HG02678 (cell line): Measurements from ENCODE around the gene MED6.

ENCODE experiments used
- ATAC-seq: cut with Tn5 transposase; IDR thresholded peaks from one replicate; pipeline ENCODE4 v1.9.1; 2021; ENCODE audit warnings: mild to moderate bottlenecking, moderate library complexity; ENCODE audit not compliant: unreplicated experiment

Gene MED6, protein sequence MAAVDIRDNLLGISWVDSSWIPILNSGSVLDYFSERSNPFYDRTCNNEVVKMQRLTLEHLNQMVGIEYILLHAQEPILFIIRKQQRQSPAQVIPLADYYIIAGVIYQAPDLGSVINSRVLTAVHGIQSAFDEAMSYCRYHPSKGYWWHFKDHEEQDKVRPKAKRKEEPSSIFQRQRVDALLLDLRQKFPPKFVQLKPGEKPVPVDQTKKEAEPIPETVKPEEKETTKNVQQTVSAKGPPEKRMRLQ

DNA sequence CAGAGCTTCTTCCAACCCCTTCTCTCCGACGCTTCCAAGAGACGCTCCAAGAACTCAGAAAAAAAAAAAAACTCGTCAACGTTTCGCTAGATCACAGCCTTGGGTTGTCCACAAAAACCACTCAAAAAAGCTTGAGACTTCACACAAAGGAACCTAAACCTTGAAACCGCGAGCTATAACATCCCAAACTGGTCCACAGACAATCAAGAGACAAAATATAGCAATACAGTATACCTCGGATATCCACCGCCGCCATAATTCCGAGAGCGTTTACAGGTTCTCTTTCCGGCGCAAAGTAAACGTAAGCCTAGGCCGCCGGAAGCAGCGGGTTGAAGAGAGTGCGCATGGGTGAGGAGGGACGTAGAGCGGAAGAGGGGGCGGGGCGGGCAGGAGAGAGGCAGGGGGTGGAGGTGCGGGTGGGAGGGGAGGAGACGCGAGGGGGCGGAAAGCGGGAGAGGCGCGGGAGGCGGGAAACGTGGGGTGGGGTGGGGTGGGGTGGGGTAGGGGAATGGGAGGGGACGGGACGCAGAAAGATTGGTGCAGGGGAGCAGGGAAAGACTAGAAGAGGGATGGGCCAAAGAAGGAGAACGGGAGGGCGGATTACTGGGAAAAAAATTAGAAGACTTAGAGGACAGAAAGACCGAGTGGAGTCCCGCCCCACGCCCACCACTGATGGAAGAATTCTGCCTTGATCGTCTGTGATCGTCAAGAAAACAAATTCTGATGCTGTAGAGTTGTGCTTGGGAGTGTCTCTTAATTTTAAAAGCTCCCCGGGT lies at the start of gene MED6:
Gene MED6, minus strand, starts transcription at position 274 of the 776 bp plus-strand sequence. Its CDS starts 18 bp downstream, at position 256.
- peak; percentile 88 for ATAC-seq

DNA sequence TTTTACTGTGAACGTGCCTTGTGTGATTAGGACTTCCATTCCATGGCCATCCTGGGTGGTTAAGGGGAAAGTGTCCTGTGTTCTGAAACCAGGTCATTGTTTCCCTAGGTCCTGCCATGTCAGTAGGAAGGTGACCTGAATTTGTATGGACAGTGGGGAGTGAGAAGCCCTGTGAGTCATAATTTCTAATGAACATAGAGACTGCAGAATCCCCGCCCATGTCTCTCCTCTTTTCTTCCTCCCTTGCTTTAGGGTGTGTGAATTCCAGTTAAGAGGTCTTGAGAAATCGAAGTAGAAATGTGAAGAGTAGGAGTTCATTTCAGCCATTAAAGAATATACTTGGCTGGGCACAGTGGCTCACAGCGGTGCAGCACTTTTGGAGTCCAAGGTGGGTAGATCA lies 49.3 kb upstream of the MED6 start:
- no peak for ATAC-seq

DNA sequence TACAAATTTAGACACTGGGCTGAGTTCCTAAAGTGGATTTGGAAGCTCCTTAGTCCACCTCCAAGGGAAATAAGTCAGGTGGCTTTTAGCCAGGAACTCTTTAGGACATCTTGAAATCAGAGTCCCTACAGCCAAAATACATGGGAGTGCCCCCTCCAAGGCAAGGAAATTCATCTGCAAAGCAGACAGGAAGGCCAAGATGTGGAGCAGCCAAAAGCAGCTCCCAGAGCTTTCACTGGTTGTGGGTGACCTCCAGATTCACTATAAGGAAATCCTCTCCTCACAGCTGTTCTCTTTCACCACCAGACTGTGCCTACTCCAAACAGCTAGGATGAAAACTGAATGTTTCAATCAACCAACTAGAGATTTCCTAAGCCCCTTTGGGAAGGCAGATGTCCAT lies 47.9 kb upstream of the MED6 start:
- no peak for ATAC-seq

DNA sequence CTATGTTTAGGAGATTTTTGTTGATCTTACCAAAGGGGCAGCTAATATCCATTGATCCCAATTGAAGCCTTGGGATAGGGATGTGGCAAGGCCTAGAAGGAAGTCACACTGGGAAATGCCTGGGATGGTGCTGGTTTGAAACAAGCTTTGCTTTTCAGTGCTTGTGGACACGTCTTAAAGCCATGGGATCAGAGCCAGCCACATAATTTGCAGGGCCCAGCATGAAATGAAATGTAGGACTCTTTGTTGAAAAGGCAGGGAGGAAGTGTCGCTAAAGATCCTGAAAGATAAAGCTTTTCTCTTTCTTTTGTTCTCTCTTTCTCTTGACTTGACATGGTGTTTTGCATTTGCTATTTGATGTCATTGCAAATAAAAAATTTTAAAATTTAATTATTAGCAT lies 46.2 kb upstream of the MED6 start:
- no peak for ATAC-seq

DNA sequence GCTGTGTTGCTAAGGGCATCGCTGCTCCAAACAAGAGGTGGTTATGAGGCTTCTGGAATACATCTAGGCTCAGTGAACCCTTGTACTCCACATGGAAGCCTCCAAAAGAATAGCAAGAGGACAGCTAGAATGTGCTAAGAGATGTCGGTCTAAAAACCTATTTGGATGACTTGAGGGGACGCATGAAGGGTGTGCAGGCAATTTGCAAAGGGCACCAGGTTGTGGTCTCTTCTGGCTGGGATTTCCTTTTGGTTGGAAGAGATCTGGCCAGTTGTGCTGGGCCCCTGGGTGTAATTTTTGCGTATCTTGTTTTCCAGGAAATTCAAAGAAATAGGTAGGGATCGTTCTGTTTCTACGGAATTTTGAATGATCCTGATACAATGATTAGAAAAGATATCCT lies 45.4 kb upstream of the MED6 start:
- ATAC-seq = no peak

DNA sequence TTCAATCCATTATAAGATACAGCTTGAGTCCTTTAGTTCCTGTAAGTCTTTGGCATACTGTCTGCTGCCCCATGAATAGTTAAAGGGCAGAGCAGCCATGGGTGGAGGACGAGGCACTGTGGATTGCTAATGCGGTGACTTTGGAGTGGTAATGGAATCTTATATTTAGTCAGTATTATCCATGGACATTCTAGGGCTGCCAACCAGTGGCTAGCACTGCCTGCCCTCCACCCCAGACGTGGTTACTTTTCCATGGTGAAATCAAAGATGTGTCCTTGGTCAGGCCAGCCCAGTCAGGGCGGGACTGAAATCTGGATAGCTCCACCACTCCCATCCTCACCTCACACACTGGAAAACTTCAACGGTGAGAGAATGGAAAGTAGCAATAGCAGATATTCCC lies 43.5 kb upstream of the MED6 start:
- no peak for ATAC-seq

DNA sequence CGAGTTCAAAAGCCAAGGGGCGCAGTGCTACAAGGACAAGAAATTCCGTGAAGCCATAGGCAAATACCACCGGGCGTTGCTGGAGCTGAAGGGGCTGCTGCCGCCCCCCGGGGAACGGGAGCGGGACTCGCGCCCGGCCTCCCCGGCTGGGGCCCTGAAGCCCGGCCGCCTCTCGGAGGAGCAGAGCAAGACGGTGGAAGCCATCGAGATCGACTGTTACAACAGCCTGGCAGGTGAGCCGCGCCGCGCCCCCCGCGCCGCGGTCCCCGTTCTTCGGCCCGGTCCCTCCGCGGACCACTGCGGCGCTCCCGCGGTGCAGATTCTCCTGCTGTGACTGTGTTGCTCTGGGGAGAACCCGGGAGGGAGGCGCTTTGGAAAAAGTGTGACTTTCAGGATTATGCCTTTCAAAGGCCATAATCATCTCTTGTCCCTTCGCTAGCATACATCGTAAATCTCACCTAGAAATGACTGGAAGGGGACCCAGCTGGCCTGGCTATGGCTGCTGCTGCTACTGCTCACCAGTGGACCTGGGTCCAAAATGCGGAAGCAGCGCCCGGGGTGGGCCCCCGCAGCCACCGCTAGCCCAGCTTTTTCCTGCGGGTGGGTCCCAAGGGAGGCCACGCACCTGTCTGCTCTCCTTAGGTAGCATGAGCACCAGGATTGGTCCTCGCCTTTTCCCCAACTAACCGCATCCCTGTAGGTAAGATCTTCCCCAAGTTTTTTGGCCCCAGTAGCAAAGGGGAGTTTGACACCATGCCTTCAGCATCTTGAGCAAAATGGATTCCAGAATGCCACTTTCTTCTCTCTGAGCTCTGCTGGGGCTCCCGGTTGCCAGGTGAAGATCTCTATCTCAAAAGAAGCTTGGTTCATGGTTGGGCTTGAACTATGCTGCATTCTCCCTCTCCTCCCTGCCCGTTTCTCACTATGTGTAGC lies 42.1 kb upstream of the MED6 start:
- ATAC-seq = peak; percentile 31

DNA sequence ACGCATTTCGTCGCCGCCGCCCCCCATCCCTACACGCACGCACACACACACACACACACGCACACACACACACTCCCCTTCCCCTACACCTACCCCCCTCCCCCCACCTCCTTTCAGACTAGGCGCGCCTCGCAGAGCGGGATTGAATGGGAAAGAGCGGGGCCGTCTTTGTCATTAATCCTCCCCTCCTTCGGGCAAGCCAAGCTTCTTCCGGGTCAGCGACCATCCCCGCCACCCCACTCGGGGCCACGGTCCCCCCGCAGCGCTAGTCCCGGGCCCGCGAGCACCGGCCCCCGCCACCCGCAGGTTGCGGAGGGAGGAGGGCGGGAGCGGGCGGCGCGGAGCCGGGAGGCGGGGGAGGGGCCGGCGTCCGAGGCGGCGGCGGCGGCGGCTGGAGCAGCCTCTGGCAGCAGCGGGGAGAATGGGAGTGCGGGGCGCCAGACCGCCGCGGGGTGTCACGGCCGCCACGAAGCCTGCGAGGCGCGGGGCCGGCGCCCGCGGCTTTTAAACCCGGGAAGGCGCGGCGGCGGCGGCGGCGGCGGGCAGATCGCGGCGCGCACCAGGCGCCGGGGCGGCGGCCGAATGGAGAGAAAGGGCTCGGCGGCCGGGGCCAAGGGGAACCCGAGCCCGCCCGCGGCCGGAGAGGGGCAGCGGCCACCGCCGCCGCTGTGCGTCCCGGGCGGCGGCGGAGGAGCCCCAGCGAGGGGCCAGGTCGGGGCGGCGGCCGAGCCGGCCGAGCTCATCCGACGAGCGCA lies 41.3 kb upstream of the MED6 start, which contains the start of gene TTC9:
Gene TTC9, plus strand, starts transcription at position 369 of the 755 bp plus-strand sequence. Its CDS starts 214 bp downstream, at position 583.
- no peak for ATAC-seq

DNA sequence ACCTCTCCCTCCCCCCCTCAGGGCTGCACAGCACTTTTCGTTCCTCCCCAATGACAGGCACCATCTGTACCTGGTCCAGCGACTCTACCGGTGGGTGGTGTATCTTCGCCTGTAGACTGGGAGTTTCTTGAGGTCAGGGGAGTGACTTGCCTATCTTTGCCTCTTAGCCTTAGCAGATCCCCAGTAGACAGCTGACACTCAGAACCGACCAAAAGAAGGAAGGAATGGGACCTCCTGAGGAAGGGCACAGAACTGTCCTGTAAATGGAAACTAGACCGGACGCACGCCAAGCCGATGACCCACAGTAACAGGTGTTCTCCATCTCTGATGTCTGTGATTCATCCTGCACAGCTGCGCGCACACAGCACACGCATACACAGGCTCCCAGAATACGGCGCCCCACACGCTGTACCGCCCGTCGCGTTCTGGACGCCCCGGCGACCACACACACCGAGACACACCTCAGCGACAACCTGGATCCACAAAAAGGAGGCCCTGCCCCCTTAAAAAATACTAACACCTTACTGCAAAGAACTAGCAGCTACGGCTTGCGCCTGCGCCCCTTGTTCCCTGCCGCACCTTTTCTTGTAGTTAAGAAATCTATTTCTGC lies 40.6 kb upstream of the MED6 start:
- ATAC-seq = peak; percentile 63

DNA sequence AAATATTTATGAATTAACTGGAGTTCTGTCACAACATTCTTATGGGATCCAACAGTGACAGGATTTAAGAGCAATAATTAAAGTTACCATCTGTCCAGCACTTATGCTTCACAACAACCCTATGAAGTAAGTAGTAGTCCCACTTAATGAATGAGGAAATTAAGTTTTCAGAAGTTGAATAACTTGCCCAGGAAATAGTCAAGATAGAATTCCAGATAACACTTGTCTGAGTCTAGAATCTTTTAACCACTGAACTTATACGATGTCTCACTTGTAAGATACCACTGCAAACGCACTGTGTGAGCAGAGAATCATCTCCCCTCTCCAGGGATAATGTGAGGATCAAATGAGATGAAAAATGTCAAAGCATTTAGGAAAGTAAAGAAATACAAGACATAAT lies 38.0 kb upstream of the MED6 start:
- no peak for ATAC-seq

DNA sequence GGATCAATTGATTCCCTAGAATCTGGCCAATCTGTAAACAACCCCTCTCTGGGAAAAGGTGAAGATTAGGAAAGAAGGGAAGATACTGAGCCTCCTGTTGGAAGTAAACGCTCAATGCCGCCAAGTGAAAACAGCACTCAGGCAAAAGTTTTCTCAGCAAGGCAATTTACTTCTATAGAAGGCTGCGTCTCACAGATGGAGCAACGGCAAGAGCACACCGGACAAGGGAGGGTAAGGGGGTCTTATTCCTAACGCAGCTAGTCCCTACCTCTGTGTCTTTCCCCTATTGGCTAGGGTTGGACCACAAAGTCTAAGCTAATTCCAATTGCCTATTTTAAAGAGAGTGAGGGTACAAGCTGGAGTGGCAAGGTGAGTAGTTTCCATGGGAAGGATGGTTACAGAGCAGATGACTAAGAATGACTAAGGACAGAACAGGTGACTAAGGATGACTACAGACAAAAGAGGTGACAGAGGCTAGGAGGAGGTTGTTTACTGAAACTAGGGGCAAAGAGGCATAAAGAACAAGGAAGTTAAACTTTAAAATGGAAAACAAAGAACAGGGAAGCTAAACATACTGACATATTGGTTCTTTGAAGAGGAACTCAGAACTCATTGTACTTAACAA lies 35.6 kb upstream of the MED6 start:
- ATAC-seq = no peak

DNA sequence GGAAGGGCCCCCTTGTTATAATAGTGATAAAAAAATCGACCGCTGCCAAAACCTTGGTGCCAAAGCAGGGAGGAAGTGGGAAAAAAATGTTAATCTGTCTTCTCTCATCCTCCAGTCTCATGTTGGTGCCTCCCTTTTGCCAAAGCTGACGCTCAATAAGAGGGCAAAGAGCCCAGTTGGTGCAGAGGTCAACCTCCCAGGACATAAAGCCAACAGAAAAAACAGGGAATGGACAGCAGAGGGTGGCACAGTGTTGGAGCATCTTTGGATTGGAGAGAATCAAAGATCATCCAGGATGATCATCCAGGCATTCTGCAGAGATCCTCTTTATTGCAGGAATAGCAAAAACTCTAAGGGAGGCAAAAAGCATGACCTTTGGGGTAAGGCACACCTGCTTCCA lies 31.5 kb upstream of the MED6 start:
- ATAC-seq = no peak

DNA sequence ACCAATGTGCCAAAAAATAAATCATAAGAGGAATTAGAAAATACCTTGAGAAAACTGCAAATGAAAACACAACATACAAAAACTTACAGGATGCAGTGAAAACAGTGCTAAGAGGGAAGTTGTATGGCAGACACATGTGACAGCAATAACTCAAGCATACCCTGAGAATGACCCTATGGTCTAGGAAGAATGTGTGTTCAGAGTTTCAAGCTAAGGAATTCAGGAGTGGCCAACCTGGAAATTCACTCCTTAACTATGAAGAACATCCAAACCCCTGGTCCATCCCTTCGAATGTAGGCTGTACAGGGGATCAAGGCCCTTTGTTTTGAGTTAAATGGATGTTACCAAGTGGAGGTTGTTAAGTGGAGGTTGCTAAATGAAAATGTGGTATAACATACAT lies 24.5 kb upstream of the MED6 start:
- ATAC-seq = no peak

DNA sequence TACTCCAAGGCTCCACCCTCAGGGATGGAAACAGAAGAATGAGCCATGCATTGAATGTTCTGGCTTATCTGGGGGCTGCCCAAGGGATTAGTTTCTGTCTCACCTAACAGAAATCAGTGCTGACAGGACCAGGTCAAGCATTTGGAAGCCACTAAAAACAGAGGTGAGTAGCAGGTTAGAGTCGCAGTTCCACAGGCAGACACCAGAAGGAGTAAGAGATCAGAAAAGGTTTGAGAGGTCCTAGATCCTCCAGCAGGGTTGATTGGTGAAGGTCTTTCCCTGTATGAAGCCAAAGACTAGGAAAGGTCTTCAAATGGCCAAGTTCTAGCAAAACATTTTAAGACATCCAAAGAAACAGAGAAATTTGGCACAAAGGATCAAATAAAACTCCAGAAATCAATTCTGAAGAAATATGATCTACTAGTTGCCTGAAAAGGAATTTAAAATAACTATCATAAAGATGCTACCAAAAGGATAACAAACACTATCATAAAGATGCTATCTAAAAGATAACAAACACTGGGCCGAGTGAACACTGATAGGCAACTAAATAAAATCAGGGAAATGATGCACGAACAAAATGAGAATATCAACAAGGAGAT lies 21.8 kb upstream of the MED6 start:
- no peak for ATAC-seq

DNA sequence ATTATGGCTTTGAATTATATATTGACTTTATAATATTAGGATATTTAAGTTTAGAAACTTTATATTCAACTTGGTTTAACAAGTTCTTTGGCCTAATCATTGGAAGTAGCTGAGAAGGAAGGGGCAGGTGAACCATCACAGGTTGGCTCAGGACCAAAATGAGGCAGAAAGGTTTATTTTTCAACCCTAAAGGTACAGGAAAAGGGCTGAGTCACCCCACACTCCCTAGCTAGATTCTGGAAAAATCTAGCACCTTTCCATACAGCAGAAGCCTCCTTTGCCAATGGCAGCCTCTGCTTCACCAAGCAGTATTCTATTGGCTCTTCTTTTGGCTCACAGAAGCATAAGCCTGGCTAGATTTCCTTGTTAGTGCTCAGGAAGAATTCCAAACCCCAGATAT lies 19.3 kb upstream of the MED6 start:
- no peak for ATAC-seq

DNA sequence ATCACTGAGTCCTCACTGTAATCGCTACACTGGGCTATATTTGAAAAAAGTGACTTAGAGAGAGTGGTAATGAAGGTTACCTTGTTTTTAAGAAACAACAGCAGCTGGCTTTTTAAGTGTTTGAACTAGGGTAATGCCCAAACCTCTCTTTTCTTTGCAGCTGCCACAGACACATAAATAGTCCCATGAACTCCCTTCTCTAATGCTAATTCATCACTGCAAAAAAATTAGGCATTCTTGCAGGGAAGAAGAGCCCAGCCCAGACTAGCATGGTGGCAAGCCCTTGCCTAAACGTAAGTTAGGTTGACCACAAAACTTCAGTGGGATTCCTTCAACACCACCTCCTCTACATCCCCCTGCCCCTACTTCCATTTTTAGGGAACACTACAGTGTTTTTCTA lies 17.9 kb upstream of the MED6 start:
- ATAC-seq = no peak

DNA sequence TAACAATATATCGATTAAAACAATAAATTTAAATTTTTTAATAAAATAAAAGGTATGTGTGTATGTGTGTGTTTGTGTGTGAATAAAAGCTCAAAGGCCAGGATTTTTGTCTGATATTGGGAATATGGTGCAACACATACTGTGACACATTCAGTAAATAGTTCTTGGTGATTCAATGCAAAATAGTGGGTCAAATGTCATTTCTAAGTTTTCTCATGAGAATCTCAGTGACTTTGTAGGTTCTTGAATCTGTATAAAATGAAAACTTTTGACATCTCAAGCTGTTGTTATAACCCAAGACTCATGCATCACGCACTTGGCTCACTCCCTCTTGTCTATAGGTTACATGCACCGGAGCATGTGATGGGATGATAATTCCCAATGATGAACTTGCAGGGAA lies 16.2 kb upstream of the MED6 start:
- no peak for ATAC-seq

DNA sequence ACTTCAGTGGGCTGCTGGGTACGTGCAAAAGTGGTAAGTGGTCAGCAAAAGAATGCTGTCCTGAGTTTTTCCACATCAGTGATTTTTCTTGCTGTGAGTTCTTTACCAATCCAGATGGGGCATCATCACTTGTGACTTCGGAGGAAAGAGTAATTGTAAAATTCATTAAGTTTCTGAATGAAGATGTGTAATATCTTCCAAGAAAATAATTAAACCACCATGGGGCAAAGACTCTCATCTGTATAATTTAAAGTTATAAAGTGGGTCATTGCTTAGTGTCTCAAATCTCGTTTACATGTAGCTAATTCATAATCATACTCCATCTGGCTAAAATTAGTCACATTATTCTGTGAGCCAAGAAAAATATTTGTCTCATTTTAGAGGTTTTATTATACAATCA lies 10.8 kb upstream of the MED6 start:
- ATAC-seq = no peak

DNA sequence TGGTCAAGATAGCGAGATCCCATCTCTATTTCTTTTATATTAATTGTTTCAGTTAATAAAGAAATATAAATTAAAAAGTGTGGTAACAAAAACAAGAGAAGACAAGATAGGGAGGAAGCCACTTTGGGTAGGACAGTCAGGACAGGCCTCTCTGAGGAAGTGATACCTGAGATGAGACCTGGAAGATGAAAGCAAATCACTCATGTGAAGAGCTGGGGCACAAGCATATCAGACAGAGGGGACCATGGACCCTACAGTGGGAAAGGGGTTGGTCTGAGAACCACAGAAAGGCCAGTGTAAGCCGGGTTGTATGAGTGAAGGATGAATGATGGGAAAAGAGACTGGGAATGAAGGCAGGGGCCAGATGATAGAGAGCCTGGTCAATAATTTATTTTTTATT lies 1.8 kb upstream of the MED6 start:
- no peak for ATAC-seq
